Endothelial cell of umbilical vein (primary cell): Measurements from ENCODE around the gene PEMT.

Experiments
- EZH2 ChIP-seq: IDR thresholded peaks from 2 replicates; pipeline ENCODE4 v1.6.1; 2012; ENCODE audit warnings: borderline replicate concordance, low read depth, mild to moderate bottlenecking, moderate library complexity, low read length, inconsistent platforms; ENCODE audit not compliant: severe bottlenecking
- POLR2A ChIP-seq: IDR thresholded peaks from 2 replicates; pipeline ENCODE4 v1.6.1; 2012; ENCODE audit warnings: low read depth, mild to moderate bottlenecking, control low read depth, low read length

DNA sequence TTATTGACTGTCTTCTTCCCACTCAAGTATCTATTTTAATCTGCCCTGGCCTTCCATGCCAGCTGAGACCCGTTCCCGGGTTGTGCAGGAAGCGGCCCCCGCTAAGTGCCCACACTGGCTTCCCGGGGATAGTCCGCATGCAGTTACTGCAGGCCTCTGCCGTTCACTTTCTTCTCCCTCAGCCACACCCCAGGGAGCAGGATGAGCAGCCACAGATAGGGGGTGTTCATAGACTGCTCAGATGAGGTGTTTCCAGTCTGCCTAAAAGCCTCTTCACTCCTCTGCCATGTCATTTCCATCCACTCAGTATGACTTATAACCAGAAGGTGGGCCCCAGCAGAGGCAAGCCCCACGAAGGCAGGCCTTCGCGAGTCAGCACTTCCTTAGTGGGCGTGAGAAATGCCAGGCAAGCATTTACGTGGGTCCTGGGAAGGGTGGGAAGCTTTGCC lies 107.0 kb downstream of the PEMT start:
- TF ChIP-seq POLR2A (no peak), EZH2 (no peak)
